ENCODE data around the gene SERPINB8. TPM values are rescaled to one million over a fixed set of nuclear protein-coding genes. Genes with fewer than 3 reads are reported as not detected.

The SERPINB8 gene
- polyA plus RNA-seq, 3 donors = 3.2 to 4.5 (median 3.9) TPM

GRCh38 chr18:63963615-63964256, 6.1 kb upstream of the SERPINB8 start:
- no peak for DNase-seq (ENCODE audit: low read depth in 3 of 3, low spot score in 2 of 3)

GRCh38 chr18:63964908-63965307, 5.0 kb upstream of the SERPINB8 start:
- DNase-seq (ENCODE audit: low read depth in 3 of 3, low spot score in 2 of 3) = no peak

- DNase-seq (ENCODE audit: low read depth in 3 of 3, low spot score in 2 of 3) = no peak
Measured at GRCh38 chr18:63965716-63966330, 4.1 kb upstream of the SERPINB8 start.

- no peak for DNase-seq (ENCODE audit: low read depth in 3 of 3, low spot score in 2 of 3)
Measured at GRCh38 chr18:63970809-63971205, 926 bp downstream of the SERPINB8 start.

- DNase-seq (ENCODE audit: low read depth in 3 of 3, low spot score in 2 of 3) = no peak
Measured at GRCh38 chr18:63971320-63972001, 1.6 kb downstream of the SERPINB8 start.

GRCh38 chr18:63972002-63972376, 2.1 kb downstream of the SERPINB8 start:
- no peak for DNase-seq (ENCODE audit: low read depth in 3 of 3, low spot score in 2 of 3)

GRCh38 chr18:63974991-63975390, 5.1 kb downstream of the SERPINB8 start:
- DNase-seq (ENCODE audit: low read depth in 3 of 3, low spot score in 2 of 3) = no peak

GRCh38 chr18:63975628-63976027, 5.7 kb downstream of the SERPINB8 start:
- DNase-seq (ENCODE audit: low read depth in 3 of 3, low spot score in 2 of 3) = no peak

GRCh38 chr18:63977040-63977439, 7.2 kb downstream of the SERPINB8 start:
- no peak for DNase-seq (ENCODE audit: low read depth in 3 of 3, low spot score in 2 of 3)

- DNase-seq (ENCODE audit: low read depth in 3 of 3, low spot score in 2 of 3) = peak in 2 of 3 donors; percentile 44 to 63
Measured at GRCh38 chr18:63979409-63979920, 9.6 kb downstream of the SERPINB8 start.

GRCh38 chr18:63980027-63980426, 10.1 kb downstream of the SERPINB8 start:
- no peak for DNase-seq (ENCODE audit: low read depth in 3 of 3, low spot score in 2 of 3)

GRCh38 chr18:63980896-63981460, 11.1 kb downstream of the SERPINB8 start:
- DNase-seq (ENCODE audit: low read depth in 3 of 3, low spot score in 2 of 3) = no peak

GRCh38 chr18:63981719-63982118, 11.8 kb downstream of the SERPINB8 start:
- no peak for DNase-seq (ENCODE audit: low read depth in 3 of 3, low spot score in 2 of 3)

- no peak for DNase-seq (ENCODE audit: low read depth in 3 of 3, low spot score in 2 of 3)
Measured at GRCh38 chr18:63982361-63982760, 12.5 kb downstream of the SERPINB8 start.

- no peak for DNase-seq (ENCODE audit: low read depth in 3 of 3, low spot score in 2 of 3)
Measured at GRCh38 chr18:63986885-63987284, 17.0 kb downstream of the SERPINB8 start.

GRCh38 chr18:63987743-63988142, 17.9 kb downstream of the SERPINB8 start:
- DNase-seq (ENCODE audit: low read depth in 3 of 3, low spot score in 2 of 3) = no peak

- DNase-seq (ENCODE audit: low read depth in 3 of 3, low spot score in 2 of 3) = no peak
Measured at GRCh38 chr18:63992751-63993150, 22.9 kb downstream of the SERPINB8 start.

GRCh38 chr18:63994783-63995399, 25.0 kb downstream of the SERPINB8 start:
- DNase-seq (ENCODE audit: low read depth in 3 of 3, low spot score in 2 of 3) = no peak

GRCh38 chr18:63997041-63997440, 27.2 kb downstream of the SERPINB8 start:
- DNase-seq (ENCODE audit: low read depth in 3 of 3, low spot score in 2 of 3) = no peak

- no peak for DNase-seq (ENCODE audit: low read depth in 3 of 3, low spot score in 2 of 3)
Measured at GRCh38 chr18:63997606-63998005, 27.7 kb downstream of the SERPINB8 start.

- no peak for DNase-seq (ENCODE audit: low read depth in 3 of 3, low spot score in 2 of 3)
Measured at GRCh38 chr18:63999871-64000270, 30.0 kb downstream of the SERPINB8 start.
